GM23248 (cell line): ENCODE measurements around the gene ZIC5.
"Not testable (repeated sequence)": the region's sequence is repeated elsewhere in the genome, so short reads cannot be mapped to it uniquely, and the experiment has no call there.

ENCODE experiments used
- EZH2 ChIP-seq: fragments of 200-600 bp; sonication (generic); IDR thresholded peaks from 2 replicates; pipeline ENCODE4 v1.6.1; 2018; ENCODE audit warnings: antibody characterized with exemption, mild to moderate bottlenecking; ENCODE audit not compliant: insufficient read depth, poor library complexity, severe bottlenecking
- EZH2phosphoT487 ChIP-seq: fragments of 200-600 bp; sonication (generic); IDR thresholded peaks from 2 replicates; pipeline ENCODE4 v1.6.1; 2018; ENCODE audit warnings: antibody characterized with exemption, moderate library complexity, mild to moderate bottlenecking, low read depth; ENCODE audit not compliant: insufficient read depth

DNA sequence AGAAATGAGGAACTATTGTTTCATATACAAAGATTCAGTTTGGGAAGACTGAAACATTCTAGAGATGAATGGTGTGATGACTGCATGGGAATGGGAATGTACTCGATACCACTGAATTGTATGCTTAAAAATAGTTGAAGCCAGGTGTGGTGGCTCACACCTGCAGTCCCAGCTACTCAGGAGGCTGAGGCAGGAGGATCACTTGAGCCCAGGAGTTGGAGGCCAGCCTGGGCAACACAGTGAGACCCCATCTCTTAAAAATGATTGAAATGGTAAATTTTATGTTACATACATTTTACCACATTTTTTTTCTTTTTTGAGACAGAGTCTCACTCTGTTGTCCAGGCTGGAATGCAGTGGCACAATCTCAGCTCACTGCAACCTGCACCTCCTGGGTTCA is 19.9 kb downstream of the ZIC5 start:
- TF ChIP-seq EZH2phosphoT487, EZH2: not testable (repeated sequence)
